HG02623 (cell line): ENCODE measurements around the gene SYNDIG1.

Experiments used
- ATAC-seq: cut with Tn5 transposase; IDR thresholded peaks from one replicate; pipeline ENCODE4 v1.9.1; 2021; ENCODE audit warnings: moderate library complexity; ENCODE audit not compliant: unreplicated experiment

SYNDIG1 gene

GRCh38 chr20:24446811-24447210, 22.6 kb upstream of the SYNDIG1 start:
- ATAC-seq: no peak

GRCh38 chr20:24448170-24448569, 21.3 kb upstream of the SYNDIG1 start:
- ATAC-seq: no peak

GRCh38 chr20:24449026-24449720, 20.3 kb upstream of the SYNDIG1 start:
- ATAC-seq: no peak

GRCh38 chr20:24450177-24450576, 19.3 kb upstream of the SYNDIG1 start:
- ATAC-seq: no peak

- ATAC-seq: no peak
Observed at GRCh38 chr20:24450624-24451376, 18.6 kb upstream of the SYNDIG1 start.

GRCh38 chr20:24451428-24451827, 18.0 kb upstream of the SYNDIG1 start:
- ATAC-seq: no peak

GRCh38 chr20:24452016-24452415, 17.4 kb upstream of the SYNDIG1 start:
- no peak for ATAC-seq

- no peak for ATAC-seq
Observed at GRCh38 chr20:24452498-24453127, 16.8 kb upstream of the SYNDIG1 start.

- ATAC-seq: no peak
Observed at GRCh38 chr20:24453869-24454268, 15.6 kb upstream of the SYNDIG1 start.

GRCh38 chr20:24455081-24455480, 14.3 kb upstream of the SYNDIG1 start:
- ATAC-seq: no peak

- ATAC-seq: no peak
Observed at GRCh38 chr20:24456398-24456781, 13.0 kb upstream of the SYNDIG1 start.

- ATAC-seq: no peak
Observed at GRCh38 chr20:24458436-24458835, 11.0 kb upstream of the SYNDIG1 start.

- no peak for ATAC-seq
Observed at GRCh38 chr20:24459733-24460132, 9.7 kb upstream of the SYNDIG1 start.

GRCh38 chr20:24460712-24461111, 8.7 kb upstream of the SYNDIG1 start:
- ATAC-seq: no peak

GRCh38 chr20:24461848-24462247, 7.6 kb upstream of the SYNDIG1 start:
- no peak for ATAC-seq

GRCh38 chr20:24462460-24463010, 6.9 kb upstream of the SYNDIG1 start:
- ATAC-seq: no peak

GRCh38 chr20:24465159-24465558, 4.3 kb upstream of the SYNDIG1 start:
- ATAC-seq: no peak

GRCh38 chr20:24465730-24466129, 3.7 kb upstream of the SYNDIG1 start:
- ATAC-seq: no peak

- ATAC-seq: no peak
Observed at GRCh38 chr20:24468401-24469115, 871 bp upstream of the SYNDIG1 start.

- no peak for ATAC-seq
Observed at GRCh38 chr20:24469894-24470745, 691 bp downstream of the SYNDIG1 start.
